Fibroblast of lung (primary cell): ENCODE data around the gene ZNF573. TPM values are rescaled to one million over a fixed set of nuclear protein-coding genes. Genes with fewer than 3 reads are reported as not detected.
A peak's percentile ranks its signal among the peaks of the same experiment; 100 is the strongest.

ENCODE experiments used
- DNase-seq, 2 donors: peaks; one replicate each; pipeline versions ENCODE4 v3.0.0 to v3.0.0-alpha.2; 2010; ENCODE audit warnings: low read depth in 2 of 2
- H2AFZ ChIP-seq: 2 replicates; pipeline ENCODE4 v1.5.1; 2012; ENCODE audit warnings: low read length, control low read depth, inconsistent platforms
- H3K27ac ChIP-seq: 2 replicates; pipeline ENCODE4 v1.5.1; 2011; ENCODE audit warnings: low read length, control low read depth; ENCODE audit not compliant: insufficient read depth
- H3K27me3 ChIP-seq: 2 replicates; pipeline ENCODE4 v1.5.1; 2011; ENCODE audit warnings: mild to moderate bottlenecking, low read length; ENCODE audit not compliant: control insufficient read depth, insufficient read depth
- H3K36me3 ChIP-seq: 2 replicates; pipeline ENCODE4 v1.5.1; 2011; ENCODE audit warnings: low read length; ENCODE audit not compliant: control insufficient read depth, insufficient read depth
- H3K4me1 ChIP-seq: 2 replicates; pipeline ENCODE4 v1.5.1; 2011; ENCODE audit warnings: low read length; ENCODE audit not compliant: control insufficient read depth, insufficient read depth; ENCODE audit errors: extremely low read depth
- H3K4me2 ChIP-seq: 2 replicates; pipeline ENCODE4 v1.5.1; 2011; ENCODE audit warnings: low read length, control low read depth; ENCODE audit not compliant: insufficient read depth; ENCODE audit errors: extremely low read depth
- H3K4me3 ChIP-seq, 4 experiments: fragments of 200-600 bp in 1 of 4; sonication (generic) in 1 of 4; replicated peaks in 1 of 4; 2 replicates each; pipeline ENCODE4 v1.5.1; 2011 to 2016; ENCODE audit warnings: low read length in 4 of 4, low read depth in 3 of 4, mild to moderate bottlenecking in 3 of 4, control low read depth in 2 of 4, inconsistent platforms in 1 of 4, mixed read lengths in 1 of 4; ENCODE audit not compliant: insufficient read depth in 1 of 4; ENCODE audit errors: control extremely low read depth in 1 of 4
- H3K79me2 ChIP-seq: 2 replicates; pipeline ENCODE4 v1.5.1; 2012; ENCODE audit warnings: mild to moderate bottlenecking, low read length, inconsistent platforms; ENCODE audit not compliant: control insufficient read depth, insufficient read depth
- H3K9ac ChIP-seq: 2 replicates; pipeline ENCODE4 v1.5.1; 2011; ENCODE audit warnings: mild to moderate bottlenecking, low read length, control low read depth; ENCODE audit not compliant: insufficient read depth
- H3K9me3 ChIP-seq: 2 replicates; pipeline ENCODE4 v1.5.1; 2012; ENCODE audit warnings: low read depth, low read length; ENCODE audit not compliant: control insufficient read depth, insufficient read depth
- H4K20me1 ChIP-seq: 2 replicates; pipeline ENCODE4 v1.5.1; 2011; ENCODE audit warnings: low read length; ENCODE audit not compliant: control insufficient read depth, insufficient read depth; ENCODE audit errors: extremely low read depth
- EZH2 ChIP-seq: IDR thresholded peaks from 2 replicates; pipeline ENCODE4 v1.5.1; 2012; ENCODE audit warnings: low read length, control low read depth, mild to moderate bottlenecking; ENCODE audit errors: missing control alignments
- polyA plus RNA-seq, 2 donors: library from polyadenylated mRNA; depleted of rRNA in 1 of 2; stranded (reverse) in 1 of 2; unstranded in 1 of 2; fragments of >200 nt; gene quantifications; 2 replicates each; pipeline ENCODE4 v1.2.1, GENCODE V29; 2011 to 2012; ENCODE audit warnings: missing spikeins in 1 of 2
- total RNA-seq: library from RNA; depleted of rRNA; stranded (reverse); fragments of >200 nt; gene quantifications from 2 replicates; pipeline ENCODE4 v1.2.1, GENCODE V29; 2014
- TF ChIP-seq, protein P1 (sequence below), 2 donors: IDR thresholded peaks in 1 of 2; conservative IDR thresholded peaks in 1 of 2; 1 replicate in 1 of 2; 2 replicates in 1 of 2; pipeline ENCODE4 v1.5.1; 2011 to 2012; ENCODE audit warnings: low read length in 2 of 2, control low read depth in 1 of 2, inconsistent platforms in 1 of 2, low read depth in 1 of 2, mild to moderate bottlenecking in 1 of 2

ZNF573 gene
- total and polyA plus RNA-seq, 2 donors (not counting 1 experiment from before 2014, with no cell fraction given), result 3.7 to 8.6 TPM

DNA sequence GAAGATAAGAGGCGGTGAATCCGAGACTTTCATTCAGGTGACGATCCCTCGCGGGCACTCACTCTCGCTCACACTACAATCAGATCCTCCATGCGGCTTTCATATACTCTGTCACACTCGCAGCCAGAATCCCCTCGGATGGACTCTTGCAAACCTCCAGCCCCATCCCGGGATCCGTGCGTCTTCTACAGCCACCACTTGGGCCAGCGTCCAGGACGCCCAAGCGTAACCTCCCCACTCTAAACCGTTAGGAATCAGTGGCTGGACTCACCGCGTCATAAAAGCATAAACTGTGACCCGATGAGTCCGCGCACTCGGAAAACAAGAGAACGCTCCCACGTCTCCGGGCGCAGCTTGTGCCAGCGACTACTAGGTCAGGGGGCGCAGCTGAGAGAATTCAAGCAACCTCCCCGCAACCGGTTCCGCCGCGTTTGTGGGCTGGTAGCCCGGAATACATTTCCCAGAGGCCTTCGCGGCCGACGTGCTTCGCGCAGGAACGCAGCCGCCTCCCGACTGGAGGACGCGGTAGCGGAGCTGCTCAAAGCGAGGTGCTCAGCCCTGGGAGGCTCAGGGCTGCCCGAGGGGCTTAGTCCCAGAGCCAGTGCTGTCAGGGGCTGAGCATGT is 87.4 kb downstream of the ZNF573 start:
- DNase-seq, result peak; percentile 89 to 95
- Histone ChIP-seq H3K36me3 (no peaks in the 10 kb centered on the region), H3K27me3 (no peaks in the 10 kb centered on the region), H3K9ac (peak overlapping the region; percentile 48), H3K9me3 (no peaks in the 10 kb centered on the region), H2AFZ (peak overlapping the region; percentile 92), H3K4me2 (peak overlapping the region; percentile 82), H4K20me1 (no peaks in the 10 kb centered on the region), H3K27ac (peak overlapping the region; percentile 64), H3K4me3 (peak overlapping the region; percentile 53 to 94 (median 70)), H3K79me2 (no peaks in the 10 kb centered on the region), H3K4me1 (no peaks in the 10 kb centered on the region)
- no peak for TF ChIP-seq EZH2
- TF ChIP-seq, protein P1, sequence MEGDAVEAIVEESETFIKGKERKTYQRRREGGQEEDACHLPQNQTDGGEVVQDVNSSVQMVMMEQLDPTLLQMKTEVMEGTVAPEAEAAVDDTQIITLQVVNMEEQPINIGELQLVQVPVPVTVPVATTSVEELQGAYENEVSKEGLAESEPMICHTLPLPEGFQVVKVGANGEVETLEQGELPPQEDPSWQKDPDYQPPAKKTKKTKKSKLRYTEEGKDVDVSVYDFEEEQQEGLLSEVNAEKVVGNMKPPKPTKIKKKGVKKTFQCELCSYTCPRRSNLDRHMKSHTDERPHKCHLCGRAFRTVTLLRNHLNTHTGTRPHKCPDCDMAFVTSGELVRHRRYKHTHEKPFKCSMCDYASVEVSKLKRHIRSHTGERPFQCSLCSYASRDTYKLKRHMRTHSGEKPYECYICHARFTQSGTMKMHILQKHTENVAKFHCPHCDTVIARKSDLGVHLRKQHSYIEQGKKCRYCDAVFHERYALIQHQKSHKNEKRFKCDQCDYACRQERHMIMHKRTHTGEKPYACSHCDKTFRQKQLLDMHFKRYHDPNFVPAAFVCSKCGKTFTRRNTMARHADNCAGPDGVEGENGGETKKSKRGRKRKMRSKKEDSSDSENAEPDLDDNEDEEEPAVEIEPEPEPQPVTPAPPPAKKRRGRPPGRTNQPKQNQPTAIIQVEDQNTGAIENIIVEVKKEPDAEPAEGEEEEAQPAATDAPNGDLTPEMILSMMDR (conservative IDR thresholded peaks at IDR 0.05 in 1 of 2, IDR thresholded peaks at IDR 0.05 in 1 of 2; ENCODE audit: low read depth in 1 of 2, low read length in 2 of 2), result no peak

Other genes starting within 250 kb of the ZNF573 start
- gene ZNF571, start 184.8 kb downstream of the ZNF573 start, total RNA-seq, result 3.1 and 4.1 TPM in 2 replicates
- 1.3 and 1.9 TPM in 2 replicates for gene ZNF571, start 184.8 kb downstream of the ZNF573 start, polyA plus RNA-seq
- 1.0 and 1.3 TPM in 2 replicates for gene ZNF540, start 184.7 kb downstream of the ZNF573 start, total RNA-seq
- gene ZNF540, start 184.7 kb downstream of the ZNF573 start, polyA plus RNA-seq, result 0.35 and 0.44 TPM in 2 replicates
- gene ZFP30, start 124.1 kb downstream of the ZNF573 start, total RNA-seq, result 21.8 and 23.0 TPM in 2 replicates
- gene ZFP30, start 124.1 kb downstream of the ZNF573 start, polyA plus RNA-seq, result 3.1 and 4.5 TPM in 2 replicates
- gene ZNF607, start 59.8 kb downstream of the ZNF573 start, total RNA-seq, result 5.9 and 6.9 TPM in 2 replicates
- 1.9 and 2.5 TPM in 2 replicates for gene ZNF607, start 59.8 kb downstream of the ZNF573 start, polyA plus RNA-seq
- gene WDR87, start 127.0 kb upstream of the ZNF573 start, total RNA-seq, result not detected in 2 replicates
- gene WDR87, start 127.0 kb upstream of the ZNF573 start, polyA plus RNA-seq, result not detected in 2 replicates
- gene SIPA1L3, start 127.6 kb upstream of the ZNF573 start, total RNA-seq, result 4.9 and 10.1 TPM in 2 replicates
- gene SIPA1L3, start 127.6 kb upstream of the ZNF573 start, polyA plus RNA-seq, result 3.7 and 6.2 TPM in 2 replicates